ENCODE data around the gene TRIM61. TPM values are rescaled to one million over a fixed set of nuclear protein-coding genes. Genes with fewer than 3 reads are reported as not detected.
"Not testable (repeated sequence)": the region's sequence is repeated elsewhere in the genome, so short reads cannot be mapped to it uniquely, and the experiment has no call there.

The TRIM61 gene
- total RNA-seq, 1 donor, result 0.52 TPM

GRCh38 chr4:164997324-164997723 is 19.9 kb upstream of the TRIM61 start:
- H3K27me3 ChIP-seq (ENCODE audit: insufficient read depth, low read length), result no peaks in the 10 kb centered on the region
- H3K4me1 ChIP-seq (ENCODE audit: insufficient read depth, low read length), result no peaks in the 10 kb centered on the region
- no peak overlapping the region for H3K4me3 ChIP-seq (ENCODE audit: low read length)
- no peaks in the 10 kb centered on the region for H3K9me3 ChIP-seq (ENCODE audit: low read depth, low read length)

GRCh38 chr4:164996123-164996522 is 18.7 kb upstream of the TRIM61 start:
- H3K4me3 ChIP-seq (ENCODE audit: low read length); H3K27me3 ChIP-seq (ENCODE audit: insufficient read depth, low read length); H3K9me3 ChIP-seq (ENCODE audit: low read depth, low read length): not testable (repeated sequence)

GRCh38 chr4:164990786-164991185 is 13.3 kb upstream of the TRIM61 start:
- not testable (repeated sequence) for H3K4me3 ChIP-seq (ENCODE audit: low read length); H3K4me1 ChIP-seq (ENCODE audit: insufficient read depth, low read length); H3K27me3 ChIP-seq (ENCODE audit: insufficient read depth, low read length); H3K9me3 ChIP-seq (ENCODE audit: low read depth, low read length)

More at GRCh38 chr4:164996123-164996522, 18.7 kb upstream of the TRIM61 start:
- not testable (repeated sequence) for H3K4me1 ChIP-seq (ENCODE audit: insufficient read depth, low read length)

GRCh38 chr4:164989471-164989870 is 12.0 kb upstream of the TRIM61 start:
- H3K4me1 ChIP-seq (ENCODE audit: insufficient read depth, low read length), result no peaks in the 10 kb centered on the region
- H3K27me3 ChIP-seq (ENCODE audit: insufficient read depth, low read length), result no peaks in the 10 kb centered on the region
- H3K9me3 ChIP-seq (ENCODE audit: low read depth, low read length), result no peaks in the 10 kb centered on the region
- H3K4me3 ChIP-seq (ENCODE audit: low read length), result no peak overlapping the region

- not testable (repeated sequence) for H3K4me3 ChIP-seq (ENCODE audit: low read length); H3K27me3 ChIP-seq (ENCODE audit: insufficient read depth, low read length); H3K4me1 ChIP-seq (ENCODE audit: insufficient read depth, low read length); H3K9me3 ChIP-seq (ENCODE audit: low read depth, low read length)
These were observed 5.5 kb downstream of the TRIM61 start for GRCh38 chr4:164971929-164972328.

GRCh38 chr4:164959896-164960295 is 17.6 kb downstream of the TRIM61 start:
- no peak overlapping the region for H3K4me3 ChIP-seq (ENCODE audit: low read length)
- no peaks in the 10 kb centered on the region for H3K27me3 ChIP-seq (ENCODE audit: insufficient read depth, low read length)
- H3K4me1 ChIP-seq (ENCODE audit: insufficient read depth, low read length), result peaks cover 9% of the 10 kb centered on the region
- H3K9me3 ChIP-seq (ENCODE audit: low read depth, low read length), result no peaks in the 10 kb centered on the region

- not testable (repeated sequence) for H3K9me3 ChIP-seq (ENCODE audit: low read depth, low read length); H3K4me3 ChIP-seq (ENCODE audit: low read length); H3K4me1 ChIP-seq (ENCODE audit: insufficient read depth, low read length); H3K27me3 ChIP-seq (ENCODE audit: insufficient read depth, low read length)
These were observed 18.0 kb downstream of the TRIM61 start for GRCh38 chr4:164959421-164959820.

GRCh38 chr4:164956766-164957643 is 20.5 kb downstream of the TRIM61 start:
- H3K27me3 ChIP-seq (ENCODE audit: insufficient read depth, low read length), result peaks cover 4% of the 10 kb centered on the region
- no peaks in the 10 kb centered on the region for H3K9me3 ChIP-seq (ENCODE audit: low read depth, low read length)
- peaks cover 9% of the 10 kb centered on the region for H3K4me1 ChIP-seq (ENCODE audit: insufficient read depth, low read length)
- H3K4me3 ChIP-seq (ENCODE audit: low read length), result peak overlapping the region; percentile 35

- H3K27me3 ChIP-seq (ENCODE audit: insufficient read depth, low read length), result peaks cover 7% of the 10 kb centered on the region
- H3K4me1 ChIP-seq (ENCODE audit: insufficient read depth, low read length), result peaks cover 9% of the 10 kb centered on the region
- H3K4me3 ChIP-seq (ENCODE audit: low read length), result no peak overlapping the region
- no peaks in the 10 kb centered on the region for H3K9me3 ChIP-seq (ENCODE audit: low read depth, low read length)
These were observed 22.2 kb downstream of the TRIM61 start for GRCh38 chr4:164955107-164955805.

- peaks cover 7% of the 10 kb centered on the region for H3K27me3 ChIP-seq (ENCODE audit: insufficient read depth, low read length)
- H3K4me1 ChIP-seq (ENCODE audit: insufficient read depth, low read length), result peaks cover 9% of the 10 kb centered on the region
- H3K4me3 ChIP-seq (ENCODE audit: low read length), result no peak overlapping the region
- H3K9me3 ChIP-seq (ENCODE audit: low read depth, low read length), result no peaks in the 10 kb centered on the region
These were observed 24.9 kb downstream of the TRIM61 start for GRCh38 chr4:164952551-164952950.

GRCh38 chr4:164949448-164950143 is 27.9 kb downstream of the TRIM61 start:
- Histone ChIP-seq H3K4me1 (ENCODE audit: insufficient read depth, low read length) (no peaks in the 10 kb centered on the region), H3K9me3 (ENCODE audit: low read depth, low read length) (no peaks in the 10 kb centered on the region), H3K27me3 (ENCODE audit: insufficient read depth, low read length) (peaks cover 7% of the 10 kb centered on the region), H3K4me3 (ENCODE audit: low read length) (no peak overlapping the region)

GRCh38 chr4:164948975-164949374 is 28.5 kb downstream of the TRIM61 start:
- Histone ChIP-seq H3K9me3 (ENCODE audit: low read depth, low read length) (no peaks in the 10 kb centered on the region), H3K27me3 (ENCODE audit: insufficient read depth, low read length) (peaks cover 7% of the 10 kb centered on the region), H3K4me3 (ENCODE audit: low read length) (no peak overlapping the region), H3K4me1 (ENCODE audit: insufficient read depth, low read length) (no peaks in the 10 kb centered on the region)

GRCh38 chr4:164948006-164948405 is 29.5 kb downstream of the TRIM61 start:
- not testable (repeated sequence) for H3K9me3 ChIP-seq (ENCODE audit: low read depth, low read length); H3K4me1 ChIP-seq (ENCODE audit: insufficient read depth, low read length); H3K4me3 ChIP-seq (ENCODE audit: low read length); H3K27me3 ChIP-seq (ENCODE audit: insufficient read depth, low read length)

- H3K9me3 ChIP-seq (ENCODE audit: low read depth, low read length), result no peaks in the 10 kb centered on the region
- H3K4me1 ChIP-seq (ENCODE audit: insufficient read depth, low read length), result no peaks in the 10 kb centered on the region
- H3K27me3 ChIP-seq (ENCODE audit: insufficient read depth, low read length), result peaks cover 1% of the 10 kb centered on the region
- no peak overlapping the region for H3K4me3 ChIP-seq (ENCODE audit: low read length)
These were observed 30.6 kb downstream of the TRIM61 start for GRCh38 chr4:164946810-164947209.

- H3K4me1 ChIP-seq (ENCODE audit: insufficient read depth, low read length), result no peaks in the 10 kb centered on the region
- H3K9me3 ChIP-seq (ENCODE audit: low read depth, low read length), result no peaks in the 10 kb centered on the region
- H3K4me3 ChIP-seq (ENCODE audit: low read length), result no peak overlapping the region
- no peaks in the 10 kb centered on the region for H3K27me3 ChIP-seq (ENCODE audit: insufficient read depth, low read length)
These were observed 32.3 kb downstream of the TRIM61 start for GRCh38 chr4:164945146-164945545.
